Endothelial cell of umbilical vein (primary cell): ENCODE results near the gene SLC5A2. TPM values are rescaled to one million over a fixed set of nuclear protein-coding genes. Genes with fewer than 3 reads are reported as not detected.
A peak's percentile ranks its signal among the peaks of the same experiment; 100 is the strongest.

Experiments
- BruUV-seq: library from RNA; stranded (reverse); fragments of 400-500 nt; replicated peaks from 2 replicates; lab custom pipeline; 2021; lab: Mats Ljungman, UMichigan
- CTCF ChIA-PET: fragments of 300-600, 350-600 bp; sonication (Branson Sonifier 250); formaldehyde crosslinking; loops from one replicate; lab custom pipeline; 2021; ENCODE audit warnings: antibody characterized with exemption, inconsistent platforms; lab: Charles Lee
- POLR2A ChIA-PET: fragments of 300-600, 350-600 bp; sonication (Branson Sonifier 250); formaldehyde crosslinking; loops from one replicate; lab custom pipeline; 2021; ENCODE audit warnings: antibody characterized with exemption, inconsistent platforms; lab: Charles Lee
- DNase-seq: peaks from one replicate; pipeline ENCODE4 v3.0.0-alpha.2; 2011; ENCODE audit warnings: low read depth, low spot score
- FAIRE-seq: peaks from 2 replicates; lab custom pipeline; 2011; peaks lifted over from hg19 to GRCh38; lab: Jason Lieb, UNC
- H2AFZ ChIP-seq: 2 replicates; pipeline ENCODE4 v1.6.0; 2012; ENCODE audit warnings: low read depth, low read length, control low read depth, inconsistent platforms
- H3K27ac ChIP-seq: 2 replicates; pipeline ENCODE4 v1.5.1; 2011; ENCODE audit warnings: low read depth, mild to moderate bottlenecking, control low read depth, low read length, moderate library complexity; ENCODE audit not compliant: insufficient read depth
- H3K27me3 ChIP-seq, 2 experiments: 2 replicates each; pipeline versions ENCODE4 v1.6.0 to v1.6.1; 2011; ENCODE audit warnings: low read length in 2 of 2, mixed read lengths in 1 of 2; ENCODE audit not compliant: control insufficient read depth in 2 of 2, insufficient read depth in 2 of 2
- H3K36me3 ChIP-seq, 2 experiments: 2 replicates in 1 of 2; 3 replicates in 1 of 2; pipeline ENCODE4 v1.5.1; 2011; ENCODE audit warnings: low read length in 2 of 2, mild to moderate bottlenecking in 1 of 2, moderate library complexity in 1 of 2; ENCODE audit not compliant: control insufficient read depth in 2 of 2, insufficient read depth in 2 of 2; ENCODE audit errors: extremely low read depth in 1 of 2
- H3K4me1 ChIP-seq: 3 replicates; pipeline ENCODE4 v1.5.1; 2011; ENCODE audit warnings: mild to moderate bottlenecking, low read length; ENCODE audit not compliant: control insufficient read depth, insufficient read depth; ENCODE audit errors: extremely low read depth
- H3K4me2 ChIP-seq: 2 replicates; pipeline ENCODE4 v1.6.1; 2011; ENCODE audit warnings: low read length, control low read depth, mixed read lengths; ENCODE audit not compliant: insufficient read depth
- H3K4me3 ChIP-seq, 3 experiments: fragments of 200-600 bp in 1 of 3; sonication (generic), shearing (Covaris generic) in 1 of 3; replicated peaks in 1 of 3; 2 replicates each; pipeline ENCODE4 v1.5.1; 2011 to 2016; ENCODE audit warnings: control low read depth in 3 of 3, low read length in 3 of 3, mild to moderate bottlenecking in 2 of 3, inconsistent platforms in 1 of 3, low read depth in 1 of 3, moderate library complexity in 1 of 3; ENCODE audit not compliant: insufficient read depth in 1 of 3
- H3K79me2 ChIP-seq: 2 replicates; pipeline ENCODE4 v1.6.0; 2012; ENCODE audit warnings: low read length, inconsistent platforms; ENCODE audit not compliant: control insufficient read depth, insufficient read depth
- H3K9ac ChIP-seq: replicated peaks from 2 replicates; pipeline ENCODE3; 2011; ENCODE audit warnings: low read length, control low read depth; ENCODE audit not compliant: insufficient read depth; ENCODE audit errors: extremely low read depth
- H3K9me1 ChIP-seq: replicated peaks from 3 replicates; pipeline ENCODE4 v1.6.0; 2011; ENCODE audit warnings: mild to moderate bottlenecking, low read length; ENCODE audit not compliant: control insufficient read depth, insufficient read depth; ENCODE audit errors: extremely low read depth
- H3K9me3 ChIP-seq: replicated peaks from 2 replicates; pipeline ENCODE4 v1.5.1; 2012; ENCODE audit warnings: low read length, inconsistent platforms; ENCODE audit not compliant: control insufficient read depth, insufficient read depth
- H4K20me1 ChIP-seq: replicated peaks from 2 replicates; pipeline ENCODE3; 2011; ENCODE audit warnings: mild to moderate bottlenecking, low read length; ENCODE audit not compliant: control insufficient read depth, insufficient read depth; ENCODE audit errors: extremely low read depth
- CTCF ChIP-seq, 2 donors: IDR thresholded peaks; 1 replicate in 1 of 2; 2 replicates in 1 of 2; pipeline ENCODE4 v1.5.1; 2011; ENCODE audit warnings: low read length in 2 of 2, mild to moderate bottlenecking in 2 of 2, moderate library complexity in 2 of 2, control low read depth in 1 of 2, inconsistent platforms in 1 of 2, low read depth in 1 of 2; ENCODE audit not compliant: insufficient read depth in 1 of 2; ENCODE audit errors: extremely low read depth in 1 of 2
- EZH2 ChIP-seq: IDR thresholded peaks from 2 replicates; pipeline ENCODE4 v1.6.1; 2012; ENCODE audit warnings: borderline replicate concordance, low read depth, mild to moderate bottlenecking, moderate library complexity, low read length, inconsistent platforms; ENCODE audit not compliant: severe bottlenecking
- FOS ChIP-seq: IDR thresholded peaks from 2 replicates; pipeline ENCODE4 v1.6.1; 2011; ENCODE audit warnings: mild to moderate bottlenecking, low read length, moderate library complexity, borderline replicate concordance; ENCODE audit not compliant: insufficient read depth
- GATA2 ChIP-seq: IDR thresholded peaks from 2 replicates; pipeline ENCODE4 v1.7.0; 2011; ENCODE audit warnings: low read depth, mild to moderate bottlenecking, moderate library complexity, mixed read lengths, low read length; ENCODE audit not compliant: insufficient read length, insufficient read depth
- JUN ChIP-seq: IDR thresholded peaks from 2 replicates; pipeline ENCODE4 v1.6.1; 2011; ENCODE audit warnings: borderline replicate concordance, low read depth; ENCODE audit not compliant: insufficient read length, insufficient read depth
- MAX ChIP-seq: IDR thresholded peaks from 2 replicates; pipeline ENCODE4 v1.6.1; 2011; ENCODE audit not compliant: insufficient read depth, insufficient read length
- MYC ChIP-seq: IDR thresholded peaks from one replicate; pipeline ENCODE4 v1.6.1; 2011; ENCODE audit warnings: mild to moderate bottlenecking, low read depth, low read length
- POLR2A ChIP-seq: IDR thresholded peaks from 2 replicates; pipeline ENCODE4 v1.6.1; 2012; ENCODE audit warnings: low read depth, mild to moderate bottlenecking, control low read depth, low read length
- POLR2AphosphoS5 ChIP-seq: IDR thresholded peaks from 2 replicates; pipeline ENCODE4 v1.6.1; 2012; ENCODE audit warnings: low read depth, mild to moderate bottlenecking, control low read depth, low read length, moderate library complexity; ENCODE audit not compliant: insufficient read depth
- dilution Hi-C: fragments of 300-500 bp; cut with MboI; formaldehyde crosslinking; loops from one replicate; pipeline ENCODE4 v1.15.0; 2019; ENCODE audit warnings: low sequenced_read_pairs; ENCODE audit not compliant: extremely low pct_ligation_motif_present
- intact Hi-C: fragments of 100-400 bp; cut with micrococcal nuclease; formaldehyde crosslinking; loops from one replicate; pipeline ENCODE4 v1.10.0; 2022
- polyA plus RNA-seq, 4 experiments: library from polyadenylated mRNA; depleted of rRNA in 3 of 4; stranded (reverse) in 3 of 4; unstranded in 1 of 4; fragments of >200 nt; gene quantifications; 2 replicates each; pipeline versions ENCODE4 v1.2.1 to v1.2.3, GENCODE V29; 2011 to 2012; ENCODE audit warnings: missing spikeins in 1 of 4
- total RNA-seq: library from RNA; stranded (reverse); gene quantifications from 2 replicates; pipeline ENCODE4 v1.2.3, GENCODE V29; 2021

The SLC5A2 gene
- total and polyA plus RNA-seq, 2 donors (not counting 3 experiments of a cell fraction or from before 2014, with no cell fraction given) = 0.03 TPM; not detected in 1

DNA sequence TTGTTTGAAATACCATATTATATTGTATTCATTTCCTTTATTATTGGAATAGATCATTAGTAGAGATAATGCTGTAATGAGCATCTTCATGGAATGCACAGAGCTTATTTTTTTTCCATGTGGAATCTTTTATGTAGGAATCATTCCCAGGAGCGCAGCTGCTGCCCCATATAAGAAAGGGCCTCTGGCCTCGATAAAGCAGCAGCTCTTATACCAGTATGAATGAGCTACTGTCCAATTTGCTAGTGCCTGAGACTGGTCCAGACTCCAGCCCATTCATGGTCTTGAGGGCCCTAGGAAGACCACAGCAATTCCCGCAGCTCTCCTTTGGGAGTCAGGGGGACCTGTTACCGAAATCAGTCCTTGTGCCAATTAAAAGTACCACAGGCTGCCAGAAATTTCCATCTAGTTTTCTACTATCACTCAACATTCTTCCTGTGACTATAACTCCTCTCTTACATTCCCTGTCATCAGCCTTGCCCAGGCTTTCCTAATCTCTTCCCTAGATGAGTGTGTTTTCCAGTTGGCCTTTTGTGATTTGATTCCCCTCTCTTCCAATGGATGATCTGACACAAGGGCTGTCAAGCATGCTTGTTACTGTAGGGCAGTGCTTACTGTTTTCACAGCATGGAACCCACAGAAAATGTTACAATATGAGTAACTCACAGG lies 42.3 kb upstream of the SLC5A2 start:
- H3K79me2 ChIP-seq = no peaks in the 10 kb centered on the region
- no peak overlapping the region for H3K27ac ChIP-seq
- no peaks in the 10 kb centered on the region for H4K20me1 ChIP-seq
- no peak overlapping the region for H3K4me2 ChIP-seq
- H3K9me3 ChIP-seq = no peaks in the 10 kb centered on the region
- H3K4me3 ChIP-seq = no peak overlapping the region
- no TSS peak for BruUV-seq
- TF ChIP-seq MAX = no peak
- no peak overlapping the region for H3K9ac ChIP-seq
- DNase-seq (no peak), FAIRE-seq (peak; percentile 15)
- peaks cover 3 to 11% of the 10 kb centered on the region in 2 experiments for H3K27me3 ChIP-seq
- intact Hi-C loops (loop anchor here (1.0 to 5.0 kb wide), 3 partner anchors 257 to 427 kb away; partner anchors contain the start of gene KAT8), dilution Hi-C loops (no loop called here)
- CTCF ChIA-PET = interaction anchor here (1.2 to 2.4 kb wide), 3 partner anchors 10 to 456 kb away, joined by 3 to 7 read pairs (median 6); no protein-coding TSS in a partner anchor
- POLR2A ChIA-PET = no interaction called here
- H3K9me1 ChIP-seq = no peaks in the 10 kb centered on the region
- no peaks in the 10 kb centered on the region for H3K4me1 ChIP-seq
- no peak overlapping the region for H2AFZ ChIP-seq
- no peaks in the 10 kb centered on the region for H3K36me3 ChIP-seq

DNA sequence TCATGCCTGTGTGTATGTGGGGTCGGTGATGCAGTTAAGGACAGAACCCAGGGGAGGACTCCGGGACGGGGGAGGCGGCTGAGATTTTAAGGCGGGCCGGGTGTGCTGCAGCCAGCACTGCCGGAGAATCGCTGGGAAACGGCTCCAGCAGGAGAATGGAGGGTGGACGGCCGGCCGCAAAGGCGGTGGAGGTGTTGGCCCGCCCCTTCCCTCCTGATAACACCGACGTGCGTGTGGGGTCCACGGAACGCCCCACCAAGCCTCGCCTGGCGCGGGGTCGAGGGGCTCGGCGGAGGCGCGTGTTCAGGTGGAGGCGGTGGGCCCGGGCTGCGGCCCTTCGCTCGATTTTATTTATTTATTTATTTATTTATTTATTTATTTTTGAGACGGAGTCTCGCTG lies 41.0 kb upstream of the SLC5A2 start:
- H3K27me3 ChIP-seq = peaks cover 3 to 11% of the 10 kb centered on the region in 2 experiments
- FAIRE-seq = no peak
- H3K4me1 ChIP-seq = no peaks in the 10 kb centered on the region
- H3K9me1 ChIP-seq = no peaks in the 10 kb centered on the region
- H3K9me3 ChIP-seq = no peaks in the 10 kb centered on the region
- BruUV-seq = no TSS peak
- H3K4me2 ChIP-seq = no peak overlapping the region
- H4K20me1 ChIP-seq = no peaks in the 10 kb centered on the region
- DNase-seq = no peak
- CTCF ChIA-PET = interaction anchor here (0.8 to 3.6 kb wide), 16 partner anchors 10 to 488 kb away, joined by 3 to 48 read pairs (median 6); partner anchors contain the start of genes ARMC5, FUS, HSD3B7 and PYCARD
- TF ChIP-seq EZH2 = no peak
- no peak for TF ChIP-seq POLR2A
- TF ChIP-seq CTCF (IDR thresholded peaks at IDR 0.05; ENCODE audit: extremely low read depth in 1 of 2, insufficient read depth in 1 of 2, low read depth in 1 of 2, low read length in 2 of 2) = no peak
- no peak for TF ChIP-seq GATA2
- TF ChIP-seq POLR2AphosphoS5 = no peak
- no peak for TF ChIP-seq MYC
- TF ChIP-seq JUN = no peak
- no peak for TF ChIP-seq FOS
- no peak for TF ChIP-seq MAX
- POLR2A ChIA-PET = interaction anchor here (1.2 kb wide), 1 partner anchor 10 kb away, joined by 5 read pairs; no protein-coding TSS in a partner anchor
- H3K27ac ChIP-seq = no peak overlapping the region
- no peak overlapping the region for H2AFZ ChIP-seq
- dilution Hi-C loops (no loop called here), intact Hi-C loops (loop anchor here (2.0 to 5.0 kb wide), 3 partner anchors 241 to 425 kb away; no protein-coding TSS in a partner anchor)
- no peak overlapping the region for H3K9ac ChIP-seq
- H3K36me3 ChIP-seq = no peaks in the 10 kb centered on the region
- no peaks in the 10 kb centered on the region for H3K79me2 ChIP-seq
- peak overlapping the region in 1 of 3 experiments; percentile 17 for H3K4me3 ChIP-seq
